ENCODE measurements around the gene IFI6.

DNA sequence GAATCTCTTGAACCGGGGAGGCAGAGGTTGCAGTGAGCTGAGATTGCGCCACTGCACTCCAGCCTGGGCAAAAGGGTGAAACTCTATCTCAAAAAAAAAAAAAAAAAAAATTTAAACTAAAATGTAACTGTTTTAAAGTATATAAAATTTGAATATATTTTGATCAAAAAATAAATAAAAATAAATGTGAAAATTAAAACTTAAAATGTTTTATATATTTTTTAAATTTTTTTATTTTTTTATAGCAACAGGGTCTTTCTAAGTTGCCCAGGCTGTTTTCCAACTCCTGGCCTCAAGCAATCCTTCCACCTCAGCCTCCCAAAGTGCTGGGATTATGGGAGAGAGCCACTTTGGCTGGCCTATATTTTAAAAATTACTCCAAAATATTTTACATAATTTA, 38.6 kb upstream of the IFI6 start:
- TF ChIP-seq, protein P1, sequence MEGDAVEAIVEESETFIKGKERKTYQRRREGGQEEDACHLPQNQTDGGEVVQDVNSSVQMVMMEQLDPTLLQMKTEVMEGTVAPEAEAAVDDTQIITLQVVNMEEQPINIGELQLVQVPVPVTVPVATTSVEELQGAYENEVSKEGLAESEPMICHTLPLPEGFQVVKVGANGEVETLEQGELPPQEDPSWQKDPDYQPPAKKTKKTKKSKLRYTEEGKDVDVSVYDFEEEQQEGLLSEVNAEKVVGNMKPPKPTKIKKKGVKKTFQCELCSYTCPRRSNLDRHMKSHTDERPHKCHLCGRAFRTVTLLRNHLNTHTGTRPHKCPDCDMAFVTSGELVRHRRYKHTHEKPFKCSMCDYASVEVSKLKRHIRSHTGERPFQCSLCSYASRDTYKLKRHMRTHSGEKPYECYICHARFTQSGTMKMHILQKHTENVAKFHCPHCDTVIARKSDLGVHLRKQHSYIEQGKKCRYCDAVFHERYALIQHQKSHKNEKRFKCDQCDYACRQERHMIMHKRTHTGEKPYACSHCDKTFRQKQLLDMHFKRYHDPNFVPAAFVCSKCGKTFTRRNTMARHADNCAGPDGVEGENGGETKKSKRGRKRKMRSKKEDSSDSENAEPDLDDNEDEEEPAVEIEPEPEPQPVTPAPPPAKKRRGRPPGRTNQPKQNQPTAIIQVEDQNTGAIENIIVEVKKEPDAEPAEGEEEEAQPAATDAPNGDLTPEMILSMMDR (IDR thresholded peaks at IDR 0.05; ENCODE audit: low read length): no peak
- no peak for TF ChIP-seq EZH2 (IDR thresholded peaks at IDR 0.05; ENCODE audit: borderline replicate concordance, low read length)
